K562 (cell line): ENCODE results near the gene TLCD1. TPM values are rescaled to one million over a fixed set of nuclear protein-coding genes. Genes with fewer than 3 reads are reported as not detected.

Experiments
- BHLHE40 ChIP-seq: IDR thresholded peaks from 2 replicates; pipeline ENCODE4 v1.6.1; 2011; ENCODE audit warnings: low read length, improper control_type of control experiment
- CEBPZ ChIP-seq: fragments of 150-350 bp; IDR thresholded peaks from 2 replicates; pipeline ENCODE4 v1.6.1; 2014; ENCODE audit warnings: low read depth, mild to moderate bottlenecking, low read length, borderline replicate concordance
- DACH1 ChIP-seq: fragments of 450-650 bp; IDR thresholded peaks from 2 replicates; pipeline ENCODE4 v1.6.1; 2018; ENCODE audit not compliant: partially characterized antibody
- HLTF ChIP-seq: fragments of 450-650 bp; IDR thresholded peaks from 2 replicates; pipeline ENCODE4 v1.6.1; 2016
- MEF2A ChIP-seq: IDR thresholded peaks from 2 replicates; pipeline ENCODE4 v1.6.1; 2011; ENCODE audit warnings: low read depth, mild to moderate bottlenecking, low read length, moderate library complexity; ENCODE audit not compliant: control insufficient read depth
- NFYB ChIP-seq: IDR thresholded peaks from 2 replicates; pipeline ENCODE4 v1.6.1; 2011; ENCODE audit warnings: mild to moderate bottlenecking, moderate library complexity; ENCODE audit not compliant: insufficient read length; ENCODE audit errors: extremely low read depth
- NR2C2 ChIP-seq, 2 experiments: fragments of 200-800 bp in 1 of 2; sonication (Bioruptor generic) in 1 of 2; sonication (generic) in 1 of 2; formaldehyde crosslinking in 1 of 2; IDR thresholded peaks; 2 replicates each; pipeline versions ENCODE4 v1.6.1 to v1.8.0; 2016 to 2022; ENCODE audit warnings: mild to moderate bottlenecking in 1 of 2, missing compliant biosample characterization in 1 of 2, missing genetic modification characterization in 1 of 2, missing genetic modification reagents in 1 of 2
- REST ChIP-seq, 2 experiments: fragments of 450-650 bp; formaldehyde crosslinking in 1 of 2; IDR thresholded peaks; 2 replicates each; pipeline versions ENCODE4 v1.4.0 to v1.6.1; 2014 to 2020; ENCODE audit warnings: mild to moderate bottlenecking in 2 of 2, borderline replicate concordance in 1 of 2, low read depth in 1 of 2
- TEAD4 ChIP-seq, 2 experiments: sonication (generic) in 1 of 2; formaldehyde crosslinking in 1 of 2; IDR thresholded peaks; 2 replicates each; pipeline versions ENCODE4 v1.6.1 to v1.8.0; 2012 to 2022; ENCODE audit warnings: borderline replicate concordance in 1 of 2, inconsistent platforms in 1 of 2, low read length in 1 of 2, mild to moderate bottlenecking in 1 of 2, missing genetic modification reagents in 1 of 2
- TRIM28 ChIP-seq: fragments of 450-650 bp; IDR thresholded peaks from 2 replicates; pipeline ENCODE4 v1.6.1; 2017
- ZFP1 ChIP-seq: fragments of 450-650 bp; formaldehyde crosslinking; IDR thresholded peaks from 2 replicates; pipeline ENCODE4 v1.4.0; 2020; ENCODE audit warnings: mild to moderate bottlenecking, mixed read lengths
- ZNF175 ChIP-seq: fragments of 200-800 bp; sonication (Bioruptor generic); IDR thresholded peaks from 2 replicates; pipeline ENCODE4 v1.6.1; 2016; ENCODE audit warnings: low read depth, mild to moderate bottlenecking, missing genetic modification characterization, missing compliant biosample characterization
- ZNF224 ChIP-seq: sonication (generic); formaldehyde crosslinking; IDR thresholded peaks from 2 replicates; pipeline ENCODE4 v1.8.0; 2022; ENCODE audit warnings: mild to moderate bottlenecking, missing genetic modification reagents
- ZNF263 ChIP-seq: sonication (generic); formaldehyde crosslinking; IDR thresholded peaks from 2 replicates; pipeline ENCODE4 v1.8.0; 2022; ENCODE audit warnings: mild to moderate bottlenecking, missing genetic modification reagents, borderline replicate concordance
- ZNF699 ChIP-seq: fragments of 250-450 bp; sonication (Bioruptor Pico); IDR thresholded peaks from 2 replicates; pipeline ENCODE4 v1.8.0; 2021; ENCODE audit warnings: mild to moderate bottlenecking, moderate library complexity; ENCODE audit not compliant: insufficient replicate concordance
- ZNF778 ChIP-seq: fragments of 450-650 bp; formaldehyde crosslinking; IDR thresholded peaks from 2 replicates; pipeline ENCODE4 v1.4.0; 2020; ENCODE audit warnings: mild to moderate bottlenecking, moderate library complexity
- polyA plus RNA-seq, 8 experiments: library from polyadenylated mRNA; depleted of rRNA in 4 of 8; stranded (reverse) in 5 of 8; unstranded in 3 of 8; fragments of >200 nt; fragmentation: Nextera tagmentation in 2 of 8; fragmentation: Illumina TruSeq in 1 of 8; extraction: Ambion mirVana in 2 of 8; extraction: Trizol in 1 of 8; gene quantifications; 2 replicates each; pipeline versions ENCODE4 v1.2.1 to v1.2.3, GENCODE V29; 2011 to 2014; ENCODE audit warnings: inconsistent platforms in 1 of 8, missing spikeins in 1 of 8
- total RNA-seq, 7 experiments: library from RNA; depleted of rRNA in 6 of 7; stranded (reverse); fragments of >200 nt in 6 of 7; fragmentation: Illumina TruSeq in 2 of 7; extraction: Trizol in 2 of 7; gene quantifications; 2 replicates each; pipeline versions ENCODE4 v1.2.1 to v1.2.3, GENCODE V29; 2011 to 2021; ENCODE audit warnings: low replicate concordance in 1 of 7

The TLCD1 gene
- total and polyA plus RNA-seq, 9 of the 15 experiments (the other 6 are each of a cell fraction or from before 2014, with no cell fraction given): 6.8 to 37.7 (median 21.7) TPM

- TF ChIP-seq CEBPZ: no peak
- no peak for TF ChIP-seq MEF2A
- peak; percentile 98 for TF ChIP-seq TRIM28
- peak; percentile 13; the same call in 1 of the 2 replicates for TF ChIP-seq BHLHE40
- TF ChIP-seq ZNF224 (CRISPR knock-in tag): no peak
- TF ChIP-seq ZNF175 (CRISPR knock-in tag): no peak
- TF ChIP-seq ZNF699 (CRISPR knock-in tag): no peak
- no peak for TF ChIP-seq NFYB
- no peak for TF ChIP-seq ZNF263 (CRISPR knock-in tag)
- TF ChIP-seq ZNF778 (CRISPR knock-in tag): no peak
- no peak for TF ChIP-seq HLTF
- no peak for TF ChIP-seq DACH1
- TF ChIP-seq NR2C2 (CRISPR knock-in tag; IDR thresholded peaks at IDR 0.05): no peak
- no peak for TF ChIP-seq NR2C2 (tag; IDR thresholded peaks at IDR 0.05)
- no peak for TF ChIP-seq ZFP1
- TF ChIP-seq REST (IDR thresholded peaks at IDR 0.05; ENCODE audit: borderline replicate concordance): no peak; the same call in 1 of the 2 replicates
- TF ChIP-seq REST (CRISPR knock-in tag; IDR thresholded peaks at IDR 0.05; ENCODE audit: low read depth): no peak
- no peak; the same call in 1 of the 2 replicates for TF ChIP-seq TEAD4 (IDR thresholded peaks at IDR 0.05; ENCODE audit: low read length)
- TF ChIP-seq TEAD4 (CRISPR knock-in tag; IDR thresholded peaks at IDR 0.05; ENCODE audit: borderline replicate concordance): no peak
Measured at GRCh38 chr17:28735242-28735722, 9.2 kb upstream of the TLCD1 start (continued).
